ENCODE measurements around the gene MFSD2A. TPM values are rescaled to one million over a fixed set of nuclear protein-coding genes. Genes with fewer than 3 reads are reported as not detected.

The MFSD2A gene
- total RNA-seq, 1 donor = 6.0 TPM

- DNase-seq (ENCODE audit: low read depth) = no peak
- H3K4me3 ChIP-seq (ENCODE audit: low read depth, low read length) = no peak overlapping the region
- TF ChIP-seq, protein P1, sequence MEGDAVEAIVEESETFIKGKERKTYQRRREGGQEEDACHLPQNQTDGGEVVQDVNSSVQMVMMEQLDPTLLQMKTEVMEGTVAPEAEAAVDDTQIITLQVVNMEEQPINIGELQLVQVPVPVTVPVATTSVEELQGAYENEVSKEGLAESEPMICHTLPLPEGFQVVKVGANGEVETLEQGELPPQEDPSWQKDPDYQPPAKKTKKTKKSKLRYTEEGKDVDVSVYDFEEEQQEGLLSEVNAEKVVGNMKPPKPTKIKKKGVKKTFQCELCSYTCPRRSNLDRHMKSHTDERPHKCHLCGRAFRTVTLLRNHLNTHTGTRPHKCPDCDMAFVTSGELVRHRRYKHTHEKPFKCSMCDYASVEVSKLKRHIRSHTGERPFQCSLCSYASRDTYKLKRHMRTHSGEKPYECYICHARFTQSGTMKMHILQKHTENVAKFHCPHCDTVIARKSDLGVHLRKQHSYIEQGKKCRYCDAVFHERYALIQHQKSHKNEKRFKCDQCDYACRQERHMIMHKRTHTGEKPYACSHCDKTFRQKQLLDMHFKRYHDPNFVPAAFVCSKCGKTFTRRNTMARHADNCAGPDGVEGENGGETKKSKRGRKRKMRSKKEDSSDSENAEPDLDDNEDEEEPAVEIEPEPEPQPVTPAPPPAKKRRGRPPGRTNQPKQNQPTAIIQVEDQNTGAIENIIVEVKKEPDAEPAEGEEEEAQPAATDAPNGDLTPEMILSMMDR (IDR thresholded peaks at IDR 0.05; ENCODE audit: insufficient read depth, low read depth, low read length) = no peak
These were observed 13.7 kb upstream of the MFSD2A start for GRCh38 chr1:39940980-39941871.

DNA sequence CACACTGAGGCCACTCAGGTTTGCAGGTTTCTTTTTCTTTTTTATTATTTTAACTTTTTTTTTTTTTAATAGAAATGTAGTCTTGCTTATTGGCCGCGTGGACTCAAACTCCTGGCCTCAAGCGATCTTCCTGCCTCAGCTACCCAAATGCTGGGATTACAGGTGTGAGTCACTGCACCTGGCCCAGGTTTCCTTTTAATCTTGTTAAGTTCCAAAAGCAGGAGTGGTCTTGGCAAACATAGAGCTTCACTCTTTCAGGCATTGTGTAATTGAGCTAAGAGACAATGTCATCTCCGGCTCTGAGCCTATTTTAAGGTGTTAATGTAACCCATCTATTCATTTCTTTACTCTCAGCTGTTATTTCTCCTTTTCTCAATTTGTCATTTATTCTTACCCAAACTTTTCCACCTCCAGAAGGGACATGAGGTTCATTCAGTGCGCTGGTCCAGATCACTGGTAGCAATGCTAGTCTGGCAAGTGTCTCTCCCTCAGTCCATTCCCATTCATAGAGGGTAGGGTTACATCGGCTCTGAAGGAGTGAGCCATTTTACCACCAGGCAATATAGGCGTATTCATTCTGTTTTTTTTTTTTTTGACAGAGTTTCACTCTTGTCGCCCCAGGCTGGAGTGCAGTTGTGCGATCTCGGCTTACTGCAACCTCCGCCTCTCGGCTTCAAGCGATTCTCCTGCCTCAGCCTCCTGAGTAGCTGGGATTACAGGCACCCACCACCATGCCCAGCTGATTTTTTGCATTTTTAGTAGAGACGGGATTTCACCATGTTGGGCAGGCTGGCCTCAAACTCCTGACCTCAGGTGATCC is 11.3 kb upstream of the MFSD2A start:
- TF ChIP-seq, protein P1 (IDR thresholded peaks at IDR 0.05; ENCODE audit: insufficient read depth, low read depth, low read length) = no peak
- no peak for DNase-seq (ENCODE audit: low read depth)
- H3K4me3 ChIP-seq (ENCODE audit: low read depth, low read length) = no peak overlapping the region

DNA sequence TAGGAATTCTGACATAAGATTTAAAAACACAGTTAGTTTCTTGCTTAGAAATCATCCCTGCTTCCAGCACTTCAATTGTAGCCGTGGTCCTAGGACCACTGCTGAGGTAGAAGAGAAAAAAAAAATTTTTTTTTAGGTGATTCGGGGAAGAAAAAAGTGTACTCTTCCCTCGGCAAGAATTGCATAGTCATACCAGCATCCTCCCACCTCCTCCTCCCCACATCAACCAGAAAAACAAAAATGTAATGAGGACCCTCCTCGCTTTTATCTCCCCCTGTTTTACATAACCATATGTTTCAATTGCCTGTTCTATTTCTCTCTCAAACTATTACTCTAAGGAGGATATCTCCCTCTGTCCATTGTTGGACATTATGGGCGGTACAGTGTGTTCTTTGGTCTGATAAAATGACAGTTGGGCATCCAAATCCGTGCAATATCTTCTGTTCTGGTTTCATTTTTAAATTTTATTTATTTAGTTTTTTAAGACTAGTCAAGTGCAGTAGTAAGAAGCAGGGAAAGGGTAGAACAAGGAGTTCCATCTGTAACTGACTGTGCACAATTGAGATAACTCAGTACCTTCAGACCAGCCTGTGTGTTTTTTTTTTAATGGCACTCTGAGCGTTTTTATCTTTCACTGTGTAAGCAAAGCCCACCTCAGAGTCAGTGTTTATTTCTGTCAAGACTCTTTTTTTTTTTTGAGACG is 10.4 kb upstream of the MFSD2A start:
- TF ChIP-seq, protein P1 (IDR thresholded peaks at IDR 0.05; ENCODE audit: insufficient read depth, low read depth, low read length) = no peak
- no peak overlapping the region for H3K4me3 ChIP-seq (ENCODE audit: low read depth, low read length)
- no peak for DNase-seq (ENCODE audit: low read depth)

GRCh38 chr1:39946216-39946615 is 8.7 kb upstream of the MFSD2A start:
- no peak overlapping the region for H3K4me3 ChIP-seq (ENCODE audit: low read depth, low read length)
- no peak for DNase-seq (ENCODE audit: low read depth)
- TF ChIP-seq, protein P1 (IDR thresholded peaks at IDR 0.05; ENCODE audit: insufficient read depth, low read depth, low read length) = no peak

- DNase-seq (ENCODE audit: low read depth) = no peak
- TF ChIP-seq, protein P1 (IDR thresholded peaks at IDR 0.05; ENCODE audit: insufficient read depth, low read depth, low read length) = no peak
- H3K4me3 ChIP-seq (ENCODE audit: low read depth, low read length) = no peak overlapping the region
These were observed 7.7 kb upstream of the MFSD2A start for GRCh38 chr1:39947260-39947659.

DNA sequence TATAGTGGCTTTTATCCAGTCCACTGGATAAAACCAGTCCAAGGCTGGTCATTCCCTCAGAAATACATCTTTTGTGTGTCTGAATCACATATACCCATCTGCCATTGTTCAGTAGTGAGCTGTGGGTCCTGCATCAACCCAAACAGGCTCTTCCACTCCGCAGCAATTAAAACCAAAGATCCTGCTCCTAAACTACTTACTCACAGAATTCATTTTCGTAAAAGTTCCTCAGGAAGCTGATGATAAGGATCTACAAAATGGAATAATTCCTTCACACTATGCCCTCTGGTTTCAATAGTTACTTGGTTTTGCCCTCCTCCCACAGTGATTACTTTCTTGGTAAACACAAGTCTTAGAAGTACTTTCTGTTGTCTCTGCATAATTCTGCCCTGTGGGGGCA is 5.1 kb upstream of the MFSD2A start:
- TF ChIP-seq, protein P1 (IDR thresholded peaks at IDR 0.05; ENCODE audit: insufficient read depth, low read depth, low read length) = no peak
- no peak overlapping the region for H3K4me3 ChIP-seq (ENCODE audit: low read depth, low read length)
- DNase-seq (ENCODE audit: low read depth) = no peak

All from fibroblast of villous mesenchyme (primary cell).